Measurements from ENCODE around the gene FLVCR2. TPM values are rescaled to one million over a fixed set of nuclear protein-coding genes. Genes with fewer than 3 reads are reported as not detected.
A peak's percentile ranks its signal among the peaks of the same experiment; 100 is the strongest.

Gene FLVCR2
- total and polyA plus RNA-seq, 2 donors (not counting 1 experiment from before 2014, with no cell fraction given), result 7.0 to 7.3 TPM

DNA sequence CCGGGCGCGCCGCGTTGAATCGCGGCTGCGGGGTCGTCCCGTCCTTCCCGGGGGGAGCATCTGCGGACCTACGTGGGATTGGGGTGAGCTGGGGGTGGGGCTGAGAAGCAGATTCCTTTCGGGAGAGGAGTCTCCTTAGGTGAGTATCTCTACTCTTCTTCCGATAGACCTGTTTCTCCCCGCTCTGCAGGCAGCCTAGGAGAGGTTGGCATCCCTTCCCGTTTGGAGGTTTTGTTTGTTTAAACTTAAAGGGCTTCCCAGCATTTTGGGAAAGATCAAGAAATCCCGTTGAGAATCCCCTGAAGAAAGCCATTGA, 83.0 kb downstream of the FLVCR2 start:
- Histone ChIP-seq H3K4me2 (ENCODE audit: extremely low read depth, insufficient read depth, low read length) (peak overlapping the region; percentile 60), H3K36me3 (ENCODE audit: control insufficient read depth, insufficient read depth, low read length) (no peaks in the 10 kb centered on the region), H3K27ac (ENCODE audit: insufficient read depth, low read length) (peak overlapping the region; percentile 89), H3K4me1 (ENCODE audit: control insufficient read depth, extremely low read depth, insufficient read depth, low read length) (no peaks in the 10 kb centered on the region), H3K27me3 (ENCODE audit: control insufficient read depth, insufficient read depth, low read length) (no peaks in the 10 kb centered on the region), H3K4me3 (replicated peaks in 1 of 4; ENCODE audit: control extremely low read depth in 1 of 4, insufficient read depth in 1 of 4, low read depth in 3 of 4, low read length in 4 of 4) (peak overlapping the region; percentile 72 to 93 (median 79)), H3K9ac (ENCODE audit: insufficient read depth, low read length) (peak overlapping the region; percentile 91), H4K20me1 (ENCODE audit: control insufficient read depth, extremely low read depth, insufficient read depth, low read length) (no peaks in the 10 kb centered on the region), H3K79me2 (ENCODE audit: control insufficient read depth, insufficient read depth, low read length) (peaks cover 4% of the 10 kb centered on the region), H2AFZ (ENCODE audit: low read length) (peak overlapping the region; percentile 88), H3K9me3 (ENCODE audit: control insufficient read depth, insufficient read depth, low read depth, low read length) (no peaks in the 10 kb centered on the region)
- TF ChIP-seq, protein P1, sequence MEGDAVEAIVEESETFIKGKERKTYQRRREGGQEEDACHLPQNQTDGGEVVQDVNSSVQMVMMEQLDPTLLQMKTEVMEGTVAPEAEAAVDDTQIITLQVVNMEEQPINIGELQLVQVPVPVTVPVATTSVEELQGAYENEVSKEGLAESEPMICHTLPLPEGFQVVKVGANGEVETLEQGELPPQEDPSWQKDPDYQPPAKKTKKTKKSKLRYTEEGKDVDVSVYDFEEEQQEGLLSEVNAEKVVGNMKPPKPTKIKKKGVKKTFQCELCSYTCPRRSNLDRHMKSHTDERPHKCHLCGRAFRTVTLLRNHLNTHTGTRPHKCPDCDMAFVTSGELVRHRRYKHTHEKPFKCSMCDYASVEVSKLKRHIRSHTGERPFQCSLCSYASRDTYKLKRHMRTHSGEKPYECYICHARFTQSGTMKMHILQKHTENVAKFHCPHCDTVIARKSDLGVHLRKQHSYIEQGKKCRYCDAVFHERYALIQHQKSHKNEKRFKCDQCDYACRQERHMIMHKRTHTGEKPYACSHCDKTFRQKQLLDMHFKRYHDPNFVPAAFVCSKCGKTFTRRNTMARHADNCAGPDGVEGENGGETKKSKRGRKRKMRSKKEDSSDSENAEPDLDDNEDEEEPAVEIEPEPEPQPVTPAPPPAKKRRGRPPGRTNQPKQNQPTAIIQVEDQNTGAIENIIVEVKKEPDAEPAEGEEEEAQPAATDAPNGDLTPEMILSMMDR (conservative IDR thresholded peaks at IDR 0.05 in 1 of 2, IDR thresholded peaks at IDR 0.05 in 1 of 2; ENCODE audit: low read depth in 1 of 2, low read length in 2 of 2), result no peak
- TF ChIP-seq EZH2 (IDR thresholded peaks at IDR 0.05; ENCODE audit: low read length, missing control alignments), result no peak
- DNase-seq (ENCODE audit: low read depth in 2 of 2), result no peak

DNA sequence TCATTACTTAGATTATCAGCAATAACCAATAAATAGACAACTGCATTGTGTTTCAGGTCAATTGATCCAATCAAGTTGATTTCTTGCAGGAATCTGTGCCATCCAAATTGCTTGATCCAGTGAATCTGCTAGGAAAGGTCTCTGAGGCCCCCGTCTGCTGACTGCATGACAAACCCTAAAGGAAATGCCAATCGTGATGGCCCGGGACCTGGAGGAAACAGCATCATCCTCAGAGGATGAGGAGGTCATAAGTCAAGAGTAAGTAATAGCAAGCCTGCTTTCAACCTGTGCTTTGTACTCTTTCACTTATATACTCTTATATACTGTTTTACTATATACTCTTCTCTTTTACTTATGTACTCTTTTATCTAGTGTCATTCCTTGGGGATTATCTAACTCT, 84.5 kb downstream of the FLVCR2 start:
- no peaks in the 10 kb centered on the region for H3K27me3 ChIP-seq (ENCODE audit: control insufficient read depth, insufficient read depth, low read length)
- peaks cover 4% of the 10 kb centered on the region for H3K79me2 ChIP-seq (ENCODE audit: control insufficient read depth, insufficient read depth, low read length)
- H2AFZ ChIP-seq (ENCODE audit: low read length), result no peak overlapping the region
- H3K4me1 ChIP-seq (ENCODE audit: control insufficient read depth, extremely low read depth, insufficient read depth, low read length), result no peaks in the 10 kb centered on the region
- peaks cover 1% of the 10 kb centered on the region for H3K36me3 ChIP-seq (ENCODE audit: control insufficient read depth, insufficient read depth, low read length)
- TF ChIP-seq EZH2 (IDR thresholded peaks at IDR 0.05; ENCODE audit: low read length, missing control alignments), result no peak
- TF ChIP-seq, protein P1 (conservative IDR thresholded peaks at IDR 0.05 in 1 of 2, IDR thresholded peaks at IDR 0.05 in 1 of 2; ENCODE audit: low read depth in 1 of 2, low read length in 2 of 2), result no peak
- no peaks in the 10 kb centered on the region for H3K9me3 ChIP-seq (ENCODE audit: control insufficient read depth, insufficient read depth, low read depth, low read length)
- no peak overlapping the region for H3K4me3 ChIP-seq (replicated peaks in 1 of 4; ENCODE audit: control extremely low read depth in 1 of 4, insufficient read depth in 1 of 4, low read depth in 3 of 4, low read length in 4 of 4)
- H4K20me1 ChIP-seq (ENCODE audit: control insufficient read depth, extremely low read depth, insufficient read depth, low read length), result no peaks in the 10 kb centered on the region
- H3K9ac ChIP-seq (ENCODE audit: insufficient read depth, low read length), result no peak overlapping the region
- no peak overlapping the region for H3K4me2 ChIP-seq (ENCODE audit: extremely low read depth, insufficient read depth, low read length)
- no peak for DNase-seq (ENCODE audit: low read depth in 2 of 2)
- H3K27ac ChIP-seq (ENCODE audit: insufficient read depth, low read length), result no peak overlapping the region

DNA sequence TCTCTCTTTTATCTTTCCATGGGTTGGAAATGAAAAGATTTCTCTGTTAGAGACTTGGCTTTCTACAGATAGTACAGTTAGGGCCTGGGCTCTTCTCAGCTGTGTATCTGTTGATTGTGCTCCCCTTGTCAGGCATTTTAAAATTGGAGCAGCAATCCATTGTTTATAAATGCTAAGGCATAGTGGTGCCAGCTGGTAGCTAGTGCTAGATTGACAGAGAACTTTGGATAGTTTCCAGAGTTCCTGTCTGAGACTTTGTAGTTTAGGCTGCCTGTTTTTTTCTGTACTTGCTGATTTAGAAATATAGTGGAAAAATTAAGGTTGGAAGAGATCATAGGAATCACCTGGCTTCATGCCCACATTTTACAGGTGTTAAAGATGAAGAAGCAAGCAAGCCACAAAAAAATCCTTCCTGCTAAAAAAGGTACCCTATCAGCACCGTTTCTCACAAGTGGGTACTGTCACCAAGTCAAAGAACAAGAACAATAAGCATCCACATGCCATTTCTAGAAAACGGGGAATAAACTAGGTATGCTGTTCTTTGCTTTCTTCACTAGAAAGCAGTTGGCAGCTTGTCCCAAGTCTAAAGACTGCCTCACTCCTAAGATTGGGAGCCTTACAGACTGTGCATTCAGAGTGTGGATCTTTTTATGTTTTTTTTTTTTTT, 88.8 kb downstream of the FLVCR2 start:
- no peaks in the 10 kb centered on the region for H3K4me1 ChIP-seq (ENCODE audit: control insufficient read depth, extremely low read depth, insufficient read depth, low read length)
- no peak overlapping the region for H3K4me3 ChIP-seq (replicated peaks in 1 of 4; ENCODE audit: control extremely low read depth in 1 of 4, insufficient read depth in 1 of 4, low read depth in 3 of 4, low read length in 4 of 4)
- H4K20me1 ChIP-seq (ENCODE audit: control insufficient read depth, extremely low read depth, insufficient read depth, low read length), result no peaks in the 10 kb centered on the region
- no peak overlapping the region for H3K9ac ChIP-seq (ENCODE audit: insufficient read depth, low read length)
- TF ChIP-seq EZH2 (IDR thresholded peaks at IDR 0.05; ENCODE audit: low read length, missing control alignments), result no peak
- TF ChIP-seq, protein P1 (conservative IDR thresholded peaks at IDR 0.05 in 1 of 2, IDR thresholded peaks at IDR 0.05 in 1 of 2; ENCODE audit: low read depth in 1 of 2, low read length in 2 of 2), result no peak
- no peak for DNase-seq (ENCODE audit: low read depth in 2 of 2)
- H3K79me2 ChIP-seq (ENCODE audit: control insufficient read depth, insufficient read depth, low read length), result peaks cover 2% of the 10 kb centered on the region
- H3K27me3 ChIP-seq (ENCODE audit: control insufficient read depth, insufficient read depth, low read length), result no peaks in the 10 kb centered on the region
- no peaks in the 10 kb centered on the region for H3K9me3 ChIP-seq (ENCODE audit: control insufficient read depth, insufficient read depth, low read depth, low read length)
- H3K27ac ChIP-seq (ENCODE audit: insufficient read depth, low read length), result no peak overlapping the region
- peaks cover 1% of the 10 kb centered on the region for H3K36me3 ChIP-seq (ENCODE audit: control insufficient read depth, insufficient read depth, low read length)
- no peak overlapping the region for H2AFZ ChIP-seq (ENCODE audit: low read length)
- no peak overlapping the region for H3K4me2 ChIP-seq (ENCODE audit: extremely low read depth, insufficient read depth, low read length)

All from fibroblast of lung (primary cell).